NCI-H2196 treated with DMSO at 0.1 percent for 48 hours (cell line): ENCODE data around the gene PIEZO2.

Source experiments
- DNase-seq: peaks from one replicate; lab custom pipeline; 2025; ENCODE audit not compliant: unreplicated experiment; lab: John Stamatoyannopoulos, UW

The PIEZO2 gene

GRCh38 chr18:10702206-10702605 is 447.2 kb downstream of the PIEZO2 start:
- no peak for DNase-seq

GRCh38 chr18:10690366-10690765 is 459.0 kb downstream of the PIEZO2 start:
- DNase-seq = no peak

DNA sequence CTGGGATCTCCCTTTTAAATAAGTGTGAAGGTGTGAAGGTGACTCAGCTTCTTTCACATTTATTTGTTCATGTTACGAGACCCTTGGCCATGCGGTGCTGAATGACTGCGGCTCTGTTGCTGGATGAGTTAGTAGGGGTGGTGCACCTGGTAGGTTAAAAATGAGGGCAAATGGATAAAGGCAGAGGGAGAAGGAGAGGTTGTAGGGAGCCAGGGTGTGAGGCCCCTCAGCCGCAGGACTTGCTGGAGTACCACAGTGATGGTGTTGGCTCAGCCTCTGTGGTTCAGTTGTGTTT is 459.4 kb downstream of the PIEZO2 start:
- no peak for DNase-seq

- no peak for DNase-seq
Measured at GRCh38 chr18:10689236-10690034, 459.9 kb downstream of the PIEZO2 start.

DNA sequence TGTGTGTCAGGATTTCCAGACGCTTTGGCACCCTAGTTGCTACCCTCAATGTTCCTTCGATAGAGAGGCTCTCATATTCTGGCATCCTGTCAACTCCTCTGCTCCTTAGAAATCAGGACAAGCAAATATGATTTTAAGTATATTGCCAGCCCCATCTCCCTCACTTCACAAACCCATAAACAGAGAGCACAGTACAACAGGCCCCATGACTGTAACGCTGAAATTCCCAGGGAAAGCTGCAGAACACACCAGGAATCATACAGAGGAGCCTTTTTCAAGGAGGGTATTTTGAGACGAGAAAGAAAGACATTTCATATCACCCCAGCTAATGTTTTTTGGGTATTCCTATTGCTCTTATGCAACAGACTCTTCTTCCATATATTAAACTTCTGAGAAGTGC is 460.6 kb downstream of the PIEZO2 start:
- DNase-seq = no peak

- DNase-seq = no peak
Measured at GRCh38 chr18:10687161-10687925, 462.0 kb downstream of the PIEZO2 start.

DNA sequence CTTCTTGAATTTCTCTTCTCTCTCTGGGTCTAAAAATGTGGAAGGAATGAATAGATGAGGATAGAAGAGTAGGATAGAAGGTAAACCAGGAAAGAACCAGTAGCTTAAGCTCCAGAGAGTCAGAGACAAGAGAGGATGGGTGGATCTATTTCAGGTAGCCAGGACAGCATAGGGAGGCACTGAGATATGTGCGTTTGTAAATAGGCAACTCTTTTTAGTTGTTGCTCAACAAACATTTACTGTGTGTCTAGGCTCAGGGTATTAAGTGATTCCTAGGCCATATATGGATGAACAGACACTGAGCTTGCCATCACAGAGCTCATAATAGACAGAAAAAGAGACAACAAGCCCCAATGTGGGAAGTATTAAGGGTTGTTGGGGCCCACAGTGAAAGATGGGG is 463.1 kb downstream of the PIEZO2 start:
- no peak for DNase-seq

DNA sequence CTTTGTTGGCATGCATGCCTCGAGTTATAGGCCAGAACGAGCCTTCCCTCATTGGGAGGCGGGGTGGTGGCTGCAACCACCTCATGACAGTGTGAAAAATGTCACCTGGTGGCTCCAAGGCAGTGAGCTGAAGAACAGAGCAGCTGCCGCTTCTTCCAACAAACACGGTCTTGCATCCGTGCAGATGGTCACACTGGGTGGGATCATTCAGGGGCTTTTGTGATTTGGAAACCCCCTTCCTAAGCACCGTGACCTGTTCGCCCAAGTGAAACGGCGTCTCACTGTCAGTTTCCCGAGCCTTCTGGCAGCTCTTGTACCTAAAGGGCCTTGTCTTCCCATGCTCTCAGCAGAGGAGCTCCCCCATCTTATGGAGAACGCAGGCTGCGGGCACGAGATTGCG is 463.9 kb downstream of the PIEZO2 start:
- DNase-seq = no peak

DNA sequence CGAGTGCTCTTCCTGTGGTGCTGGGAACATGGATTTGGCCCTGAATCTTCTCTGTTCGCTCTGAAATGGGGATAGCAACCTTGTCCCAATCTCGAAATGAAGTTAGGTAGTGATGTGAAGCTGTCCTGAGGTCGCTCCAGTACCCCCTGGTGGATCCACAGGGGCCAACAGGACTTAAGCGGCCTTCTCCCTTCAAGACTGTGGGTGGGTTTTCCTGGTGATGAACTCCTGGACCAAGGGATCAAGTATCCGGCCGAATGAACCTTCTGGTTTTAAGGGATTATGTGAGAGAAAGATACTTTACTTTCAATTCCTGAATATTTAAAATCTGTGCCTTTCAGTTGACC is 467.0 kb downstream of the PIEZO2 start:
- no peak for DNase-seq

DNA sequence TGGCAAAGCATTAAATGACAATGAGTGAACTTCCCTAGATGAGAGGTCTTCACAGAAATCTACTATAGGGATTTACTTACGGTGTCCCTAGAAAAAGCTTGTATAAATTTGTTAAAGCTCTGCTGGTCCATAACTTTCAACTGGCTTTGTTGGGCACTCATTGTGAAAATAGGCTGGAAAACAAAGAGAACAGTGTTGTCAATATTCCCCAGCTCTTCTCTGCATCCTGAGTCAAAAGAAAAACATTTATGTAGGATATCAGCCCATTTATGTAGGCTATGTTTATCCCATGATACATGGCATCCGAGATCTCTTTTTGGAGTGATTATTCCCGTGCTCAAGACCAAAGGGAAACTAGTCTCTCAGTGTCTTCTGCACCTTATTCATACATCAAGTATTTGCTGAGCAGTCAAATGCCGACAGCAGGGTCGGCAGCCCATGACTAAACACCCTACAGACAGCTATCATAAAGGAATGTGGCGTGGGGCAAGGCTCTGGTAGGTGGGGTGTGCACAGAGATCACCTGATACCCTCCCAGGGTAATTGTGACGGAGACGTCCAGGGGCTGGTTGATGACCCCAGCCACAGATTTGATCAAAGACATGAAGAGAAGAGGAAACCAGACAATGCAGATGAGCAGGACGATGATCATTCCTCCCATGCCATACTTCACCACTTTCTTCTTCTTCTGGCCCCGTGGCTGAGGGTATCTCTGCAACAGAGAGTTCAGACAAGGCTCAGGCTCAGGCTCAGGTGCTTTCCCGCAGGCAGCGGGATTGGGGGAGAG is 467.6 kb downstream of the PIEZO2 start:
- DNase-seq = no peak

GRCh38 chr18:10680271-10680596 is 469.1 kb downstream of the PIEZO2 start:
- no peak for DNase-seq

DNA sequence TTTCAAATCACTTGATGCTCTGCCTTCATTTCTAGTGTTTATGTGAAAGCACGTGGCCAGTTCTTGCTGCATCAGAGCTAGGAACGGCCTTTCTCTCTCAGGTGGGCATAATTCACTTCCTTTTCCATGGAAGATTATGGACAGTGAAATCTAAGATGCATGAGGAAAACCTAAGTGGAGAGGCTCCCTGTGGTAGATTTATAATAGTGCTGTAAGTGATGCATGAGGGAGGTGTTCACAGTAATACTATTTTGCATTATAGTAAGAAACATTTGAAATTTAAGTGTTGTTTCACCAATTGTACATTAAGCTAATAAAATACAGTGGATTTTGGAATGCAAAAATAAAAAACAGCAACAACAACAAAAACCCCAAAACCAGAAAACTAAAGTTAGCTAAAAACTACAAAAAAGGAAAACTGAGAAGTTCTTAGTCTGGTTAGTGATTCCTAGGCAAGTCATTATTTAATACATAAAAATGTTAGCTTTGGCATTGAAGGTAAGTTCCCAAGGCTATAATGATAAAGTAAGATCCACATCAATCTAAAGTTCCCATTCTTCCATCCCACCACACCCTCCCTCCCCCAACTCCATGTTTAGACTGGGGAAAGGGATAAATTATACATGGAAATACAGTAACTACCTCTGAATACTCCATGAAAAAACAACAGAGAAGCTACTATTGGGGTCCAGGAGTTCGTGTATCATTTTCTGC is 469.7 kb downstream of the PIEZO2 start:
- DNase-seq = no peak

- no peak for DNase-seq
Measured at GRCh38 chr18:10671441-10671840, 477.9 kb downstream of the PIEZO2 start.

DNA sequence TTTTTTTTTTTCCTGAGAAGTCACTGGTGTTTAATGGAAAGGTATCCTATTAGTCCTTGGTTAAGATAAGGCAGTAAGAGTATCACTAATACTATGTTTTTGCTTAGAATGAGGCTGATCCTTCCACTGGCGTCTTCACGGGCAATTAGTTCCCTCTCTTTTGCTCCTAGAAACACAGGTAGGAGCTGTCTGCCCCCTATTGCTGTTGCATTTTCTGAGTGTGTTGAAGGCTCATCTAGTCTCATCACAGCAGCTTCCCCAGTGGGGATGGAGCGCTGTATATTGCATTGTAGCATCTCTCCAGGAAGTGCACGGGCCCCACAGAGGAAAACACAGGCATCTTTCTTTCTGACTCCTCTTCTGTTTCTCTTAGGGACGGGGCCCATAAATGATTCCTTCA is 478.5 kb downstream of the PIEZO2 start:
- no peak for DNase-seq

- DNase-seq = no peak
Measured at GRCh38 chr18:10669441-10670100, 479.8 kb downstream of the PIEZO2 start.

DNA sequence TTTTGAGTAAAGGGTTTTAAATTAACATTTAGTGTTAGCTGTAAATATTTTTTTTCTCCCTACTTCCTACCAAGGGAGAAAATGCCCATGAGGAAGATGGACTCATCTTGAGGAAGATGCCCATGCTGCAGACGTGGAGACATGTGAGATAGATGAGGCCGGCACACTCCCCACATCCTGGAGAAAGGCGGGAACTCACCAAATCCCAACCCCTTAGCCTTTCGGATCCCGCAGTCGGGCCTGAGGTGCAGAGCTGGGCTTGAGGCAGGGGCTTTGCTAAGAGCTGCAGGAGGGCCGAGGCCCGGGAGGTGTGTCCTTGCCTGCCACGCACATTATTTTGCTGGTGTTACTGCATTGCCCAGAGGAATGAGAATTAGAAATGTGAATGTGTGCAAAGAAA is 485.6 kb downstream of the PIEZO2 start:
- no peak for DNase-seq

- peak; percentile 13 for DNase-seq
Measured at GRCh38 chr18:10661317-10661716, 488.1 kb downstream of the PIEZO2 start.

DNA sequence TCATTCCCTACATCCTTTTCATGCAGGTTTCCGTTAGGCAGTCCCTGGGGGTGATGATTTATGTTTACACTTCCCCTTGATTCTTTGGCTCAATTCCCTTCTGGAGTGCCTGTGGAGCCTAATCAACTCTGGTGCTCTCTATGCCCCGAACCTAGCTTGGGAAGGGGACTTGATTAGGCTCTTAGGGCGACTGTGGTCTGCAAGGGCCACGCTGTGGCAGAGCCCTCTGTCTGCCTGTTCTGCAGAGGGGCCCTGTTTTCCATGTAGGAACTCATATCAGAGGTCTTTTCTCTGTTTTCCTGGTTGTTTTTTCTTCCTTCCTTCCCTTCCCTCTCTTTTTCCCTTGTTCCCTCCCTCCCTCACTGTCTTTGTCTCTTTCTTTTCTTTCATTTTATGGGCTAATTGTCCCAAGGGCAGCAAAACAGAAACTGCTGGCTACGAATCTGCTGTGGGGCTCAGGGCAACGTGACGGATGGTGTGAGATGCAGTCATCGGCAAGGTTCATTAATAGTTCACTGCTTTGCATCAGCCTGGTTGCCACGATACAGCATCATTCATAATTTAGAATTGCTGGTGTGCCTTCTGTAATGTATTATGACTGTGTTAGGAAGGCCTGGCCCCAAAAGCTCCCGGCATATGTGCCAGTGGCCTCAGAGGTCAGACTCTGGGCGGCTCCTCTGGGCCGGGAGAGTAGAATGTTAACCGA is 489.0 kb downstream of the PIEZO2 start:
- DNase-seq = no peak

DNA sequence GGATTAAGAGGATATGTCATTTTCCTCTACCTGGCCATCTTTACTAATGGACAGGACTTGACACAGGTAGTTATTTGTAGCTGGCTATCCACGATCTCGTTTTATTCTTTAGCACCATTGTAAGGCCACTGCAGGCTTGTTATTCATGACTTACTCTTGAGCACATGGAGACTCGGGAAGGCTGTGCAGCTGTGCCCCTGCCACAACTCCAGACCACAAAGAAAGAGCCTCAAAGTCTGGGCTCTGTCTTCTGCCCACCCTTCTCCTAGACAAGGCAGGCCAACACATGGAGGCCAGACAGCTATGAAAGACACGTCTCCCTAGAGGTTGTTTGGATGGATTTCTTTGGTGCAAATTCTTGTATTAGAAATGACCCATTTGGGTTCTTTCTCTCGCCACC is 489.8 kb downstream of the PIEZO2 start:
- no peak for DNase-seq

DNA sequence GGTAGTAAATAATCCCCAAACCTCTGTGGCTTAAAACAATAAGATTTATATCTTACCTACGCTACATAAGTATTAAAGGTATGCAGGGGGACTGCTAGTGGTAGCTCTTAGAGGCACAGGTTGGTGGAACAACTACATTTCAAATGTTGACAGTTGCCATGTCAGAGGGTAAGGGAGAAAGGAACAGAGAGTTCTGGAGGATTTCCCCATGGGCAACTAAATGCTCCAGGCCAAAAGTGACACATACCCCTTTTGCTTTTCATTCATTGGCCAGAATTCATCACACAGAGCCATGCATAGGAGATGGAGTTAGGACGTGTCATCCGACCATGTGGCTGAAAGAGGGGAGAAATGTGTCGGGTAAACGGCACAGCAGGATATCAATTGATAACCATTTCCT is 490.4 kb downstream of the PIEZO2 start:
- no peak for DNase-seq
